Liver (tissue), 3 donors: ENCODE data around the gene KIF26B.

Source experiments
- EGR1 ChIP-seq, 2 donors: IDR thresholded peaks; 2 replicates each; pipeline ENCODE4 v1.6.1; 2016 to 2018; ENCODE audit warnings: antibody characterized with exemption in 2 of 2, low read depth in 2 of 2
- FOXA1 ChIP-seq: IDR thresholded peaks from 2 replicates; pipeline ENCODE4 v1.6.1; 2016; ENCODE audit warnings: antibody characterized with exemption
- GABPA ChIP-seq, 2 donors: IDR thresholded peaks in 1 of 2; conservative IDR thresholded peaks in 1 of 2; 2 replicates each; pipeline ENCODE4 v1.6.1; 2016; ENCODE audit warnings: antibody characterized with exemption in 2 of 2, mild to moderate bottlenecking in 1 of 2, moderate library complexity in 1 of 2
- JUND ChIP-seq, 2 donors: IDR thresholded peaks; 2 replicates each; pipeline ENCODE4 v1.6.1; 2016; ENCODE audit warnings: antibody characterized with exemption in 2 of 2
- NR2F2 ChIP-seq: IDR thresholded peaks from 2 replicates; pipeline ENCODE4 v1.6.1; 2016; ENCODE audit warnings: antibody characterized with exemption
- RAD21 ChIP-seq, 2 donors: IDR thresholded peaks; 2 replicates each; pipeline ENCODE4 v1.6.1; 2016; ENCODE audit warnings: antibody characterized with exemption in 2 of 2, mild to moderate bottlenecking in 2 of 2
- TAF1 ChIP-seq: conservative IDR thresholded peaks from 2 replicates; pipeline ENCODE4 v1.6.1; 2016; ENCODE audit warnings: antibody characterized with exemption, mild to moderate bottlenecking
- TF ChIP-seq, protein P1 (sequence below): fragments of 150-350 bp; IDR thresholded peaks from 2 replicates; pipeline ENCODE4 v1.5.1; 2017; ENCODE audit warnings: improper control_type of control experiment, low read depth, low read length; ENCODE audit not compliant: missing input control
- TF ChIP-seq, protein P2 (sequence below): IDR thresholded peaks from 2 replicates; pipeline ENCODE4 v1.6.1; 2016; ENCODE audit warnings: antibody characterized with exemption
- TF ChIP-seq, protein P3 (sequence below): IDR thresholded peaks from 2 replicates; pipeline ENCODE4 v1.6.1; 2016; ENCODE audit warnings: antibody characterized with exemption, mild to moderate bottlenecking
- donor health status: healthy.
- donor health status: healthy.

DNA sequence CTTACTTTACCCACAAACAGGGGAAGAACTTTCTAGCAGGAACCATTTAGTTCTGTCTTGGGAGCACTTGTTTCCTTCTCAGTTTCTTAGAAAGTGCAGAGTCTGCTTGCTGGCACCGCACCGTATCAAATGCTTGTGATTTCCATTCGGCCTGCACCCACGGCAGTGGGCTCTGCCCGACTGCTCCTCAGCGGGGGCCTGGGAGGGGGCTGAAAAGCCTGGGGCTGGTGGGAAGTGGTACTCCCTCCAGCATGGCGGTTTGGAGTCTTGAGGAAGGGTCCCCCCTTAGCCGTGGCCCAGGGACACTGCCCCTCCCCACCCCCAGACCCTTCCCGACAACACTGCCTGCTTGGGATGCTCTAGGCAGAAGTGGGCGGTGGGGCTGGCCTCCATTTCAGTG lies 57.0 kb downstream of the KIF26B start:
- TF ChIP-seq JUND (IDR thresholded peaks at IDR 0.05) (no peak), EGR1 (IDR thresholded peaks at IDR 0.05; ENCODE audit: low read depth in 2 of 2) (no peak), NR2F2 (no peak), TAF1 (no peak), GABPA (IDR thresholded peaks at IDR 0.05 in 1 of 2, conservative IDR thresholded peaks at IDR 0.05 in 1 of 2) (no peak), FOXA1 (no peak), RAD21 (IDR thresholded peaks at IDR 0.05) (no peak)
- TF ChIP-seq, protein P1, sequence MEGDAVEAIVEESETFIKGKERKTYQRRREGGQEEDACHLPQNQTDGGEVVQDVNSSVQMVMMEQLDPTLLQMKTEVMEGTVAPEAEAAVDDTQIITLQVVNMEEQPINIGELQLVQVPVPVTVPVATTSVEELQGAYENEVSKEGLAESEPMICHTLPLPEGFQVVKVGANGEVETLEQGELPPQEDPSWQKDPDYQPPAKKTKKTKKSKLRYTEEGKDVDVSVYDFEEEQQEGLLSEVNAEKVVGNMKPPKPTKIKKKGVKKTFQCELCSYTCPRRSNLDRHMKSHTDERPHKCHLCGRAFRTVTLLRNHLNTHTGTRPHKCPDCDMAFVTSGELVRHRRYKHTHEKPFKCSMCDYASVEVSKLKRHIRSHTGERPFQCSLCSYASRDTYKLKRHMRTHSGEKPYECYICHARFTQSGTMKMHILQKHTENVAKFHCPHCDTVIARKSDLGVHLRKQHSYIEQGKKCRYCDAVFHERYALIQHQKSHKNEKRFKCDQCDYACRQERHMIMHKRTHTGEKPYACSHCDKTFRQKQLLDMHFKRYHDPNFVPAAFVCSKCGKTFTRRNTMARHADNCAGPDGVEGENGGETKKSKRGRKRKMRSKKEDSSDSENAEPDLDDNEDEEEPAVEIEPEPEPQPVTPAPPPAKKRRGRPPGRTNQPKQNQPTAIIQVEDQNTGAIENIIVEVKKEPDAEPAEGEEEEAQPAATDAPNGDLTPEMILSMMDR: no peak
- TF ChIP-seq, protein P2, sequence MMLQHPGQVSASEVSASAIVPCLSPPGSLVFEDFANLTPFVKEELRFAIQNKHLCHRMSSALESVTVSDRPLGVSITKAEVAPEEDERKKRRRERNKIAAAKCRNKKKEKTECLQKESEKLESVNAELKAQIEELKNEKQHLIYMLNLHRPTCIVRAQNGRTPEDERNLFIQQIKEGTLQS: no peak
- TF ChIP-seq, protein P3, sequence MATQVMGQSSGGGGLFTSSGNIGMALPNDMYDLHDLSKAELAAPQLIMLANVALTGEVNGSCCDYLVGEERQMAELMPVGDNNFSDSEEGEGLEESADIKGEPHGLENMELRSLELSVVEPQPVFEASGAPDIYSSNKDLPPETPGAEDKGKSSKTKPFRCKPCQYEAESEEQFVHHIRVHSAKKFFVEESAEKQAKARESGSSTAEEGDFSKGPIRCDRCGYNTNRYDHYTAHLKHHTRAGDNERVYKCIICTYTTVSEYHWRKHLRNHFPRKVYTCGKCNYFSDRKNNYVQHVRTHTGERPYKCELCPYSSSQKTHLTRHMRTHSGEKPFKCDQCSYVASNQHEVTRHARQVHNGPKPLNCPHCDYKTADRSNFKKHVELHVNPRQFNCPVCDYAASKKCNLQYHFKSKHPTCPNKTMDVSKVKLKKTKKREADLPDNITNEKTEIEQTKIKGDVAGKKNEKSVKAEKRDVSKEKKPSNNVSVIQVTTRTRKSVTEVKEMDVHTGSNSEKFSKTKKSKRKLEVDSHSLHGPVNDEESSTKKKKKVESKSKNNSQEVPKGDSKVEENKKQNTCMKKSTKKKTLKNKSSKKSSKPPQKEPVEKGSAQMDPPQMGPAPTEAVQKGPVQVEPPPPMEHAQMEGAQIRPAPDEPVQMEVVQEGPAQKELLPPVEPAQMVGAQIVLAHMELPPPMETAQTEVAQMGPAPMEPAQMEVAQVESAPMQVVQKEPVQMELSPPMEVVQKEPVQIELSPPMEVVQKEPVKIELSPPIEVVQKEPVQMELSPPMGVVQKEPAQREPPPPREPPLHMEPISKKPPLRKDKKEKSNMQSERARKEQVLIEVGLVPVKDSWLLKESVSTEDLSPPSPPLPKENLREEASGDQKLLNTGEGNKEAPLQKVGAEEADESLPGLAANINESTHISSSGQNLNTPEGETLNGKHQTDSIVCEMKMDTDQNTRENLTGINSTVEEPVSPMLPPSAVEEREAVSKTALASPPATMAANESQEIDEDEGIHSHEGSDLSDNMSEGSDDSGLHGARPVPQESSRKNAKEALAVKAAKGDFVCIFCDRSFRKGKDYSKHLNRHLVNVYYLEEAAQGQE: no peak
